Measurements from ENCODE around the gene PLEK. TPM values are rescaled to one million over a fixed set of nuclear protein-coding genes. Genes with fewer than 3 reads are reported as not detected.

PLEK gene
- polyA plus RNA-seq, 3 donors from 2014 or later, result 494 to 692 (median 535) TPM

DNA sequence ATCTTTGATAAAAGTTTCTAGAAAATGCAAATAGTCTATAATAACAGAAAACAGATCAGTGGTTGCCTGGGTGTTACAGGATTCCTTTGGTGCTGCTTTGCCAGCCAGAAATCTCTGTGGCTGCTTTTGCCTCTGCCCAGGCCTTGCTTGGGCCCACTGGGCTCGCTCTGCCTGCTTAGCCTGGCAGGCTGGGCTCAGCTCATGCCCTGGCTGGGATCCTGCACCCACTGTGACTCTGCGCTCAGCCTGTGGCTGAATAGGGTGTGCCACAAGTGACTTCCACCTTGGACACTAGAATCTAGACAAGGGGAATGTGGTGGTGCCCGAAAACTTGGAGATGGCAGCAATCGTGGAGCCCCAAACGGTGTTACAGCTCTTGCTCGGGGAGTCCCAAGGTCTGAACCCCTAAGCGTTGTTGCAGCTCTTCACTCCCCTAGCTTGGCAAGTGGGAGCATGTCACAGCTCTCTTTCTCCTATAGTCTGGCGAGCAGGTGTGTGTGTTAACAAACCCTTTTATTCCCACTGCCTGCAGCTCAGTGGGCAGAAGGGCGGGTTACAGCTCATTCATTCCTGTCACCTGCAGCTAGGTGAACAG lies 51.1 kb downstream of the PLEK start:
- Mint-ChIP-seq H3K27ac (peak overlapping the region; percentile 21 to 79 (median 44)), H3K36me3 (no peaks in the 10 kb centered on the region), H3K27me3 (ENCODE audit: low read depth in 3 of 3) (peaks cover 0 to 3% (median 0%) of the 10 kb centered on the region in 3 donors), H3K4me3 (peak overlapping the region in 1 of 5 donors; percentile 52), H3K9me3 (no peaks in the 10 kb centered on the region), H3K4me1 (peaks cover 92 to 100% of the 10 kb centered on the region in 2 donors)
- no peak for DNase-seq

DNA sequence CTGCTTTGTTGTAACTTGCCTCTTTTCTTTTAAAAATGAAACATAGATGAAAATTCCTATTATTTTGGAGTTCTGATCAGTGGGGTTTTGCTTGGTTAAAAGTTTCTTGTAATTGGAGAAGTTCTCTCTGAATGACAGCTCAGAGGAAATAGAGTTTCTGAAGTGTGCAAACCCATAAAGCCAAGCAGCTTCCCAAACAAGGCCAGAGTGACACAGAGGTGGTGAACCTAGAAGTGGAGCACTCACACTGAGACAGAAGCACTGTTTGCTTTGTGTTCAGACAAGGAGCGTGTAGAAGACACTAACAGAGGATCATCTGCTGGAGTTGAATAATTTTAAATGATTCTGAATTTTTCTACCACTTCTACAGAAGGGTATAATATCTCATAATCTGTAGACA lies 52.8 kb downstream of the PLEK start:
- peaks cover 0 to 3% (median 0%) of the 10 kb centered on the region in 3 donors for H3K36me3 Mint-ChIP-seq
- H3K9me3 Mint-ChIP-seq, result no peaks in the 10 kb centered on the region
- peak overlapping the region; percentile 77 to 91 (median 85) for H3K27ac Mint-ChIP-seq
- peaks cover 84 to 93% of the 10 kb centered on the region in 2 donors for H3K4me1 Mint-ChIP-seq
- peak overlapping the region; percentile 46 to 86 (median 69) for H3K4me3 Mint-ChIP-seq
- H3K27me3 Mint-ChIP-seq (ENCODE audit: low read depth in 3 of 3), result no peaks in the 10 kb centered on the region
- DNase-seq, result no peak

DNA sequence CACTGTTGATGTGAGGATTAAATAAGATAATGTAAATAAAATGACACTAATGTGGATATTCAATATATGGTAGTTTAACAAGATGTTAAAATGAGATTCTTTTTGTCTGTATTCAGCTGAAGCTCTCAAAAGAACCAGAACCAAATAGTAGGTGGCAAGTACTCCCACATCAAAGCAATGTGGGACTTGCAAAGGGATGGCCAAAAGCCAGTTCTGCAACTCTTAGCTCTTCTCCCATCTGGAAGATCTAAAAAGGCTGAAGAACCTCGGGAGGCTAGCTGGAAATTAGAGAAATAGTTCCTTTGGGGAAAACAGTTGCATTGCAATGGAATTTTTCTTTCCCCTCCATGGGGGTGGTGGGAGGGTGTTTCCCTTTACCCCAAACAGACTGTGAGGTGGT lies 53.3 kb downstream of the PLEK start:
- DNase-seq, result no peak
- H3K4me1 Mint-ChIP-seq, result peaks cover 79 to 88% of the 10 kb centered on the region in 2 donors
- peak overlapping the region; percentile 46 to 86 (median 69) for H3K4me3 Mint-ChIP-seq
- H3K9me3 Mint-ChIP-seq, result no peaks in the 10 kb centered on the region
- H3K36me3 Mint-ChIP-seq, result peaks cover 0 to 3% (median 0%) of the 10 kb centered on the region in 3 donors
- peak overlapping the region; percentile 77 to 91 (median 85) for H3K27ac Mint-ChIP-seq
- H3K27me3 Mint-ChIP-seq (ENCODE audit: low read depth in 3 of 3), result no peaks in the 10 kb centered on the region

DNA sequence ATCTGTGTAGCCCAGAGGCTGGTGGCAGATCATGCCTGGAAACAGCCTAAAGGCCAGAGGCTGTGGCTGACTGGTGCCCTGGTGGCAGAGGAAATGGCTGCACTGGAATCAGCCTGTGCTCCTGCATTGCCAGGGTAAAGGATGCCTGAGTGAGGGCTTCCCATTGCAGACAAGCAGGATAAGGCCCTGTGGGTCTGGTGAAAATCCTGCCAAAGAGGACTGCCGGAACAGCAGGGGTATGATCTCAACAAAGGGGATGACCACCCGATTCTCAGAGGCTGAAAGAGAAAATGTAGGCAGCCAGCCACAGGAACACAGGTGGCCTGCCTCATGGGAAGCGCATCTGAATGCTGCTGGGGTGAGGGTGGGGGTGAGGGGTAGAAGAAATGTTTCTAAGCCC lies 53.8 kb downstream of the PLEK start:
- peaks cover 0 to 3% (median 0%) of the 10 kb centered on the region in 3 donors for H3K36me3 Mint-ChIP-seq
- peak overlapping the region in 4 of 5 donors; percentile 66 to 86 (median 70) for H3K4me3 Mint-ChIP-seq
- H3K27ac Mint-ChIP-seq, result peak overlapping the region; percentile 76 to 91 (median 85)
- no peaks in the 10 kb centered on the region for H3K27me3 Mint-ChIP-seq (ENCODE audit: low read depth in 3 of 3)
- H3K9me3 Mint-ChIP-seq, result no peaks in the 10 kb centered on the region
- no peak for DNase-seq
- H3K4me1 Mint-ChIP-seq, result peaks cover 74 to 84% of the 10 kb centered on the region in 2 donors

DNA sequence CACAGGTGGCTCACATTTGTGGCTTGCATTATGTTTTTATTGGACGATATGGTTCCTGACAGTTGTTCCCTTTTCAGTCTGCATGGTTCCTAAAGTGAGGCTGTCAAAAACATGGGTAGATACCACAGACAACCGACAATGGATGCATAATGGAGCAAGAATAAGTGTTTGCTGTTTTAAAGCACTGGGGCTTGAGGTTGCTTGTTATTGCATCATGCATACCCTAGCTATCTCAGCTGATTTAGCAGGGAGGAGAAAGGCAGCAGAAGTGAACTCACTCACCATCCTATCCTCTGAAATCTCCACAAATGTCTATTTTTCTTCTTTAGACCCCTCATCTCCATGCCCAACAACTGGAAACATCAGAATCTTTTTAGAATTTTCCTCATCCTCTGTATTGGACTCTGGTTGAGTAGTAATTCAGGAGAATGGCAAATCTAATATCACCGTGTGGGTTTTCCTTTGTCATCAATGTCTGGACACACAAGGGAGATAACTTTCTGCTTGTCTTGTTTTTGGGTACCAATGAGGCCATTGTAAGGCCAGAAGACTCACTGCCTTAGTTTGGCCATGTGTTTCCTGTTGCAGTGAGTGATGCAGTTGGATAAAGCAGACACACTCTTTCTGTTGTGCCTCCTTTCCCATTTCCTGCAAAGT lies 55.3 kb downstream of the PLEK start:
- no peak for DNase-seq
- Mint-ChIP-seq H3K27me3 (ENCODE audit: low read depth in 3 of 3) (no peaks in the 10 kb centered on the region), H3K4me1 (peaks cover 64 to 69% of the 10 kb centered on the region in 2 donors), H3K27ac (peak overlapping the region in 3 of 6 donors; percentile 10 to 34 (median 31)), H3K4me3 (peak overlapping the region in 1 of 5 donors; percentile 19), H3K36me3 (peaks cover 0 to 3% (median 0%) of the 10 kb centered on the region in 3 donors), H3K9me3 (no peaks in the 10 kb centered on the region)

DNA sequence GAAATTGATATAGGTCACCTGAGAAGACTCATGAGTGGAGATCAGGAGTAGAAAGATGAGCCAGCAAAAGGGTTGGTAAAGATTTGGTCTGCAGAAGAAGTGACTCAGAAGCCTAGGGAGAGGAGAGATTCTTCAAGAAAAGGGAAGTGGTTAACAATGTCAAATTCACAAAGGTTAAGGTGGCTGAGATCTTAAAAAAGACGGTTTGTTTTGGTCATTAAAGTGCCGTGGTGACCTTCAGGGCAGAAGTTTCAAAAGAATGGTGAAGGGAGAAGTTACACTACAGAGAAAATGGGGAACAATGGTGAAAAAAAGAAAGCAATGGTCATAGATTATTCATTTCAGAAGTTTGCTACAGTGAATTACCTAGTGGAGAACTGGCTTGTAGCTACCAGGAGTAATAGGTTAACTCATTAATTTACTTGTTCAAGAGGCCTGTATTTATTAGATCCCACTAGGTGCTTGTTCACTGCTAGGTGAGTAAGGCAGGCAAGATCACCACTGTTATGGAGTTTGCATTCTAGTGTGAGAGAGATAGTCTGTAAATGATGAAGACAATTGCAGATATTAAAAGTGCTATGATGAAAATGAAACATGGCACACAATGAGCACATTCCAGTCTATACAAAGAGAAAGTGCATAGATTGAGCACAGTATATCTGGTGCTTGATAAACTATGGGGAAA lies 59.0 kb downstream of the PLEK start:
- peak; percentile 66 to 73 (median 69) for DNase-seq
- Mint-ChIP-seq H3K4me3 (no peak overlapping the region), H3K27ac (no peak overlapping the region), H3K4me1 (peaks cover 32 to 52% of the 10 kb centered on the region in 2 donors), H3K9me3 (no peaks in the 10 kb centered on the region), H3K36me3 (peaks cover 0 to 3% (median 0%) of the 10 kb centered on the region in 3 donors), H3K27me3 (ENCODE audit: low read depth in 3 of 3) (peaks cover 0 to 3% (median 0%) of the 10 kb centered on the region in 3 donors)

DNA sequence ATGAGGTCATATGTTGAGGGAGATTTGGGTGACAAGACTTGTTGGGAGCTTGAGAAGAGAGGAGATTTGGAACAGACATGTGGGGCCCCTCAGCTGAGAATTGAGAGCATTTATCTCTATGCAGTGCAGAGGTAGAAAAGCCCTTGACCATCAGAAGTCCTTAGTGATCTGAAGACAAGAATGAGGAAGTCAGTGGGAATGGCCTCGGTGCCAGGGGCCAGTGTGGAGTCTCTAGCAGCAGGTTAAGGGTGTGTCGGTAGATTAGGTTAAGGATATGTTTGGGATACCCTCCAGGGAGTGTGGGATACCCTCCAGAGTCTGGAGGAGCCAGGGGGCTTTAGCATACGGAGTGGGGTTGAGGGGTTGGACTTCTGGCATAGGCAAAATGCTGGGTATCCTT lies 60.4 kb downstream of the PLEK start:
- H3K27ac Mint-ChIP-seq, result no peak overlapping the region
- no peak for DNase-seq
- H3K4me3 Mint-ChIP-seq, result no peak overlapping the region
- peaks cover 0 to 3% (median 0%) of the 10 kb centered on the region in 3 donors for H3K27me3 Mint-ChIP-seq (ENCODE audit: low read depth in 3 of 3)
- H3K9me3 Mint-ChIP-seq, result no peaks in the 10 kb centered on the region
- H3K4me1 Mint-ChIP-seq, result peaks cover 18 to 41% of the 10 kb centered on the region in 2 donors
- peaks cover 0 to 3% (median 0%) of the 10 kb centered on the region in 3 donors for H3K36me3 Mint-ChIP-seq

DNA sequence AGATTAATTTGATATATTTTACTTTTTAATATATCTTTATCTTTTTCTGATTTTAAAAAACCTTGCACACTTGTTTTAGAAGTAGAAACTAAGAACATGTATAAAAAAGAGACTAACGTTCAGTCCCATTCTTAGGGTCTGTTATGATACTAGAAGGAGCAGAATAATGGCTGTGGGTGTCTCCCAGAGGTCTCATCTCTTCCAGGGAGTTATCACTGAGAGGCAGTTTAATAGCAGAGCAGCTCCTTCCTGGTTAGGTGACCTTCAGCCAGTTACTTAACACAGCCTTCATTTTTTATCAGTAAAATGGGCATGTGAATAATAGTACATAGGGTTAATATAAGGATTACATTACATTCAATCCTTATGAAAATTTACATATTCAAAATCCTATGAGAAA lies 61.4 kb downstream of the PLEK start:
- Mint-ChIP-seq H3K36me3 (peaks cover 0 to 3% (median 0%) of the 10 kb centered on the region in 3 donors), H3K27me3 (ENCODE audit: low read depth in 3 of 3) (peaks cover 0 to 3% (median 0%) of the 10 kb centered on the region in 3 donors), H3K4me3 (peak overlapping the region in 1 of 5 donors; percentile 38), H3K27ac (peak overlapping the region in 3 of 6 donors; percentile 33 to 80 (median 57)), H3K9me3 (no peaks in the 10 kb centered on the region), H3K4me1 (peaks cover 8 to 32% of the 10 kb centered on the region in 2 donors)
- DNase-seq, result no peak

DNA sequence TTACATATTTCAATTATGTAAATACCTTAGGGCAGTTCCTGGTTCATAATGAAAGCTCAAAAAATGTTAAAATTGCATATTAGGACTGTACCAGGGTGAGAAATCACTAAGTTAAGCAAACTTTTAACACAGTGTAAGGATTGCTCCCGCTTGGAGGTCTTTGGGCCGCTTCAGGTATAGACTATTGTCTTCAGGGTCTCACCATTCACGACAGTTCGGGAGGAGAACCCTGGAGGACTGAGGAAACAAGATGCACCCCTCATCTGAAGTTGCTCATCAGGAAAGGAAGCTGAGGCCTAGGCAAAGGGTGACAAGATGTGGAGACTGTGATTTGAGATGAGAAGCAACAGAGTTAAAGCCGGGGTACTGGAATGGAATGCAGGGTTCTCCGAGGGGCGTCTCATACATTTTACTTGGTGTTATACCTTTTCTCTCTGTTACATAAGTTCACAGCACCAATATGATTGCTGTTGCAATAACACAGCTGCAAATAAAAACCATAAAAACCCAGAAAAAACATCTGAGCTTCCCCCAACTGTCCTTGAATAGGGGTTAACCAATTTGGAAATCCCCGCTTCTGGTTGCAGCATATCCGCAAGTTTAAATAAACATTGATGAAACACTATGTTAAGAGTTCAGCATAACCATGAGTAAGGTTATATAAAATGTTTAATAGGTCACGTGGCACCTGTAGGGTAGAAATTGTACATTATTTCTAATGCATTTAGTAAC lies 61.9 kb downstream of the PLEK start:
- Mint-ChIP-seq H3K36me3 (peaks cover 0 to under 1% (median 0%) of the 10 kb centered on the region in 3 donors), H3K4me1 (peaks cover 4 to 31% of the 10 kb centered on the region in 2 donors), H3K9me3 (no peaks in the 10 kb centered on the region), H3K27ac (peak overlapping the region; percentile 57 to 94 (median 89)), H3K27me3 (ENCODE audit: low read depth in 3 of 3) (peaks cover 0 to 3% (median 0%) of the 10 kb centered on the region in 3 donors), H3K4me3 (peak overlapping the region; percentile 38 to 72 (median 58))
- DNase-seq, result peak; percentile 43 to 61 (median 48)

DNA sequence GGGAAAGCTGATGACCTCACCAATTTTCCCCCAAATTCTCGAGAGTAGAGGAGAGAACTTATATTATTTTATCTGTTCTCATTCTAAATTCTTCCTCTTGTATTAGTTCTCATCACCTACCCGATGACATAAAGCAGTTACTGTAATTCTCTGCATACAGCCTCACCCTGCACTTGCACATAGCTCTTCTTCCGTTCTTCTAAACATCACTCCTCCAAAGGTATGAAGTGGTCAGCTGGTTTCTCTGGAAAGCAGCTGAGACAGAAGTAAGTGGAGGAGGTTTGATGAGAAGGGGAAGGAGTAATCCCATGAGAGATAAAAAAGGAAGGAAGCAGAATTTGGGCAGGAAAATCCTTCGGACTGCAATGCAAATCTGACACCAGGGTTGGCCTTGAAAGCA lies 63.0 kb downstream of the PLEK start:
- Mint-ChIP-seq H3K4me3 (peak overlapping the region in 1 of 5 donors; percentile 0), H3K27ac (peak overlapping the region in 2 of 6 donors; percentile 26 to 58), H3K36me3 (no peaks in the 10 kb centered on the region), H3K9me3 (no peaks in the 10 kb centered on the region), H3K4me1 (peaks cover 9 to 40% of the 10 kb centered on the region in 2 donors), H3K27me3 (ENCODE audit: low read depth in 3 of 3) (peaks cover 0 to 3% (median 0%) of the 10 kb centered on the region in 3 donors)
- DNase-seq, result no peak

DNA sequence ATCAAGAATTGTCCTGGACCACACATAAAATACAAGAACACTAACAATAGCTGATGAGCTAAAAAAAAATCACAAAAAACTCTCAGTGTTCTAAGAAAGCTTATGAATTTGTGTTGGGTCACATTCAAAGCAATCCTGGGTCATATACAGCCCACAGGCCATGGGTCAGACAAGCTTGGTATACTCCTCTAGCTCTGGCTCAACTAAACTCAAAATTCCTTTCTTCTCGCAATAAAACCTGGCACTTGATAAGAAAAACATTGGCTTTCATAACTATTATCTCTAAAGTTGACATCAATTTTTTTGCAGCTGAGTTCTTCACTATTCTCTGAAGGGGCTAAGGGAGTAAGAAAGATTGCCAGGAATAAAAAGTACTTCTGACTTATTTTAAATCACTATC lies 63.7 kb downstream of the PLEK start:
- Mint-ChIP-seq H3K9me3 (no peaks in the 10 kb centered on the region), H3K36me3 (no peaks in the 10 kb centered on the region), H3K4me3 (no peak overlapping the region), H3K27ac (peak overlapping the region in 1 of 6 donors; percentile 28), H3K4me1 (peaks cover 9 to 40% of the 10 kb centered on the region in 2 donors), H3K27me3 (ENCODE audit: low read depth in 3 of 3) (peaks cover 0 to 3% (median 0%) of the 10 kb centered on the region in 3 donors)
- no peak for DNase-seq

DNA sequence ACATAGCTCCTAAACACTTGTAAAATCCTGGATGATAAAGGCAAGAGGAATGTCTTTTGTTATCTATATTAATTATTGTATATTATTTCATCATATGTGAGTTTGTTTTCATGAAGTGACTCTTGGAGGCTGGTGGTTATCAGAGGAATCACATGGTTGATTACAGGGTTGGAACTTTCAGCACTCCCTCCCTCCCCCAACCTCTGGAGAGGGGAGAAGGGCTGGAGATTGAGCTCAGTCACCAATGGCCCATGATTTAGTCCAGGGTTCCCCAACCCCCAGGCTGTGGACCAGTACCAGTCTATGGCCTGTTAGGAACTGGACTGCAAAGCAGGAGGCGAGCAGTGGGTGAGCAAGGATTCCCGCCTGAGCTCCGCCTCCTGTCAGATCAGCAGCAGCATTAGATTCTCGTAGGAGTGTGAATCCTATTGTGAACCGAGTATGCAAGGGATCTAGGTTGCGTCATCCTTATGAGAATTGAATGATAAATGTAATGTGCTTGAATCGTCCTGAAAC lies 64.3 kb downstream of the PLEK start:
- Mint-ChIP-seq H3K4me1 (peaks cover 9 to 40% of the 10 kb centered on the region in 2 donors), H3K36me3 (no peaks in the 10 kb centered on the region), H3K4me3 (no peak overlapping the region), H3K27me3 (ENCODE audit: low read depth in 3 of 3) (peaks cover 0 to 3% (median 0%) of the 10 kb centered on the region in 3 donors), H3K27ac (peak overlapping the region in 1 of 6 donors; percentile 28), H3K9me3 (no peaks in the 10 kb centered on the region)
- no peak for DNase-seq
